ENCODE results near the gene ZDHHC8.

Gene ZDHHC8

GRCh38 chr22:20090730-20091240 is 40.8 kb upstream of the ZDHHC8 start:
- DNase-seq (ENCODE audit: low read depth in 2 of 2), result no peak
- TF ChIP-seq CTCF (IDR thresholded peaks at IDR 0.05; ENCODE audit: low read depth, low read length), result no peak
- H3K4me3 ChIP-seq (replicated peaks in 1 of 2; ENCODE audit: low read depth in 2 of 2, low read length in 2 of 2), result no peak overlapping the region

GRCh38 chr22:20091690-20092476 is 39.7 kb upstream of the ZDHHC8 start:
- TF ChIP-seq CTCF (IDR thresholded peaks at IDR 0.05; ENCODE audit: low read depth, low read length), result no peak
- DNase-seq (ENCODE audit: low read depth in 2 of 2), result no peak

GRCh38 chr22:20092477-20092854 is 39.1 kb upstream of the ZDHHC8 start:
- no peak for DNase-seq (ENCODE audit: low read depth in 2 of 2)
- H3K4me3 ChIP-seq (replicated peaks in 1 of 2; ENCODE audit: low read depth in 2 of 2, low read length in 2 of 2), result no peak overlapping the region
- TF ChIP-seq CTCF (IDR thresholded peaks at IDR 0.05; ENCODE audit: low read depth, low read length), result no peak

More at GRCh38 chr22:20091690-20092476, 39.7 kb upstream of the ZDHHC8 start:
- H3K4me3 ChIP-seq (replicated peaks in 1 of 2; ENCODE audit: low read depth in 2 of 2, low read length in 2 of 2), result no peak overlapping the region

GRCh38 chr22:20093418-20094196 is 38.0 kb upstream of the ZDHHC8 start:
- no peak for TF ChIP-seq CTCF (IDR thresholded peaks at IDR 0.05; ENCODE audit: low read depth, low read length)
- no peak for DNase-seq (ENCODE audit: low read depth in 2 of 2)
- H3K4me3 ChIP-seq (replicated peaks in 1 of 2; ENCODE audit: low read depth in 2 of 2, low read length in 2 of 2), result no peak overlapping the region

- DNase-seq (ENCODE audit: low read depth in 2 of 2), result no peak
- no peak for TF ChIP-seq CTCF (IDR thresholded peaks at IDR 0.05; ENCODE audit: low read depth, low read length)
Measured at GRCh38 chr22:20094197-20094807, 37.3 kb upstream of the ZDHHC8 start.

GRCh38 chr22:20095521-20095920 is 36.1 kb upstream of the ZDHHC8 start:
- no peak for DNase-seq (ENCODE audit: low read depth in 2 of 2)
- no peak overlapping the region for H3K4me3 ChIP-seq (replicated peaks in 1 of 2; ENCODE audit: low read depth in 2 of 2, low read length in 2 of 2)
- TF ChIP-seq CTCF (IDR thresholded peaks at IDR 0.05; ENCODE audit: low read depth, low read length), result no peak

More at GRCh38 chr22:20094197-20094807, 37.3 kb upstream of the ZDHHC8 start:
- H3K4me3 ChIP-seq (replicated peaks in 1 of 2; ENCODE audit: low read depth in 2 of 2, low read length in 2 of 2), result no peak overlapping the region

Measured in cardiac fibroblast (primary cell).